ENCODE measurements around the gene SLC6A11.

- TF ChIP-seq CTCF (IDR thresholded peaks at IDR 0.05) (no peak), POLR2AphosphoS5 (IDR thresholded peaks at IDR 0.05) (no peak), POLR2A (IDR thresholded peaks at IDR 0.05) (no peak), EP300 (IDR thresholded peaks at IDR 0.05) (no peak)
Observed at GRCh38 chr3:10964537-10965167, 148.6 kb downstream of the SLC6A11 start.

Data from gastroesophageal sphincter (tissue), 3 donors.